Gastroesophageal sphincter (tissue), 4 donors: ENCODE results near the gene FAIM2. TPM values are rescaled to one million over a fixed set of nuclear protein-coding genes. Genes with fewer than 3 reads are reported as not detected.

Source experiments
- ATAC-seq: fragments of 150-250 bp; one replicate; pipeline ENCODE4 v1.9.1; 2016; ENCODE audit warnings: mild to moderate bottlenecking, moderate library complexity
- H3K27ac ChIP-seq, 4 donors: fragments of 200-600 bp; sonication (generic) in 3 of 4; 1 replicate in 3 of 4; 2 replicates in 1 of 4; pipeline ENCODE4 v1.5.1; 2016 to 2019
- H3K27me3 ChIP-seq: fragments of 200-600 bp; sonication (generic); one replicate; pipeline ENCODE4 v1.5.1; 2019
- H3K36me3 ChIP-seq, 2 donors: fragments of 200-600 bp; sonication (generic); one replicate each; pipeline ENCODE4 v1.5.1; 2019; ENCODE audit warnings: control low read depth in 1 of 2
- H3K4me1 ChIP-seq, 3 donors: fragments of 200-600 bp; sonication (generic); 1 replicate in 2 of 3; 2 replicates in 1 of 3; pipeline ENCODE4 v1.5.1; 2016 to 2019; ENCODE audit warnings: control low read depth in 2 of 3
- H3K4me3 ChIP-seq, 2 donors: fragments of 200-600 bp; sonication (generic); one replicate each; pipeline ENCODE4 v1.5.1; 2019; ENCODE audit warnings: mild to moderate bottlenecking in 1 of 2, moderate library complexity in 1 of 2
- H3K9me3 ChIP-seq, 3 donors: fragments of 200-600 bp; sonication (generic); one replicate each; pipeline ENCODE4 v1.5.1; 2017 to 2019; ENCODE audit warnings: control low read depth in 2 of 3
- CTCF ChIP-seq, 4 experiments: fragments of 200-600 bp in 2 of 4; fragments of 450-650 bp in 2 of 4; sonication (generic) in 1 of 4; IDR thresholded peaks; one replicate each; pipeline ENCODE4 v1.5.1; 2017 to 2019; ENCODE audit warnings: antibody characterized with exemption in 4 of 4, mild to moderate bottlenecking in 2 of 4, moderate library complexity in 2 of 4
- EP300 ChIP-seq: sonication (generic); formaldehyde crosslinking; IDR thresholded peaks from one replicate; pipeline ENCODE4 v1.6.1; 2017; ENCODE audit warnings: antibody characterized with exemption, mild to moderate bottlenecking
- POLR2A ChIP-seq, 2 donors: fragments of 450-650 bp; IDR thresholded peaks; one replicate each; pipeline ENCODE4 v1.6.1; 2017; ENCODE audit warnings: antibody characterized with exemption in 2 of 2, mild to moderate bottlenecking in 2 of 2, moderate library complexity in 1 of 2
- POLR2AphosphoS5 ChIP-seq: sonication (generic); formaldehyde crosslinking; IDR thresholded peaks from one replicate; pipeline ENCODE4 v1.6.1; 2017; ENCODE audit warnings: antibody characterized with exemption
- WGBS, 2 donors: methylation state at CpG; one replicate each; pipeline ENCODE4 v1.1.5; 2018; ENCODE audit warnings: low coverage in 1 of 2; 5-methylcytosine and 5-hydroxymethylcytosine counted together
- total RNA-seq, 4 donors: library from RNA; depleted of rRNA; stranded (reverse); fragments of >200 nt; gene quantifications; one replicate each; pipeline ENCODE4 v1.1.0, GENCODE V29; 2016

FAIM2 gene
- total RNA-seq, 4 donors from 2014 or later = 3.4 to 7.4 (median 5.9) TPM

GRCh38 chr12:49887536-49888401 lies 15.9 kb downstream of the FAIM2 start:
- Histone ChIP-seq H3K4me1 (no peaks in the 10 kb centered on the region), H3K27ac (no peak overlapping the region), H3K27me3 (peaks cover 47% of the 10 kb centered on the region), H3K36me3 (no peaks in the 10 kb centered on the region), H3K9me3 (no peaks in the 10 kb centered on the region), H3K4me3 (no peak overlapping the region)
- ATAC-seq = no peak
- 72 to 88% methylated on average over 2 to 3 of the region's 15 CpGs for WGBS, 2 donors
- TF ChIP-seq POLR2A (IDR thresholded peaks at IDR 0.05) = no peak
- TF ChIP-seq POLR2AphosphoS5 = no peak
- no peak for TF ChIP-seq EP300
- no peak for TF ChIP-seq CTCF (IDR thresholded peaks at IDR 0.05)

- TF ChIP-seq POLR2AphosphoS5 (no peak), CTCF (IDR thresholded peaks at IDR 0.05) (no peak), EP300 (no peak), POLR2A (IDR thresholded peaks at IDR 0.05) (no peak)
- Histone ChIP-seq H3K36me3 (no peaks in the 10 kb centered on the region), H3K9me3 (no peaks in the 10 kb centered on the region), H3K4me1 (no peaks in the 10 kb centered on the region), H3K4me3 (no peak overlapping the region), H3K27me3 (peaks cover 41% of the 10 kb centered on the region), H3K27ac (no peak overlapping the region)
- WGBS, 2 donors = 72 to 74% methylated on average over 4 of the region's 9 CpGs
- ATAC-seq = no peak
These were observed 16.6 kb downstream of the FAIM2 start for GRCh38 chr12:49887091-49887490.

- TF ChIP-seq EP300 = no peak
- no peak for TF ChIP-seq POLR2AphosphoS5
- TF ChIP-seq CTCF (IDR thresholded peaks at IDR 0.05) = no peak
- no peak for TF ChIP-seq POLR2A (IDR thresholded peaks at IDR 0.05)
- H3K36me3 ChIP-seq = no peaks in the 10 kb centered on the region
- no peak overlapping the region for H3K27ac ChIP-seq
- WGBS, 2 donors = 68 to 84% methylated on average over 3 to 8 of the region's 16 CpGs
- no peak overlapping the region for H3K4me3 ChIP-seq
- ATAC-seq = no peak
- H3K9me3 ChIP-seq = no peaks in the 10 kb centered on the region
- no peaks in the 10 kb centered on the region for H3K4me1 ChIP-seq
- peaks cover 41% of the 10 kb centered on the region for H3K27me3 ChIP-seq
These were observed 17.8 kb downstream of the FAIM2 start for GRCh38 chr12:49885663-49886461.

- H3K27ac ChIP-seq = no peak overlapping the region
- H3K27me3 ChIP-seq = peaks cover 41% of the 10 kb centered on the region
- no peak for ATAC-seq
- WGBS, 2 donors = 33% methylated on average over 2 of the region's 6 CpGs; no CpG with 5 or more reads in 1 of the 2 donors
- no peaks in the 10 kb centered on the region for H3K36me3 ChIP-seq
- no peak overlapping the region for H3K4me3 ChIP-seq
- H3K9me3 ChIP-seq = no peaks in the 10 kb centered on the region
- no peaks in the 10 kb centered on the region for H3K4me1 ChIP-seq
- TF ChIP-seq POLR2A (IDR thresholded peaks at IDR 0.05) (no peak), EP300 (no peak), POLR2AphosphoS5 (no peak), CTCF (IDR thresholded peaks at IDR 0.05) (no peak)
These were observed 18.6 kb downstream of the FAIM2 start for GRCh38 chr12:49885118-49885517.
